Activated naive CD4-positive, alpha-beta T cell treated with anti-CD3 and anti-CD28 coated beads for 36 hours (primary cell): ENCODE measurements around the gene COP1. TPM values are rescaled to one million over a fixed set of nuclear protein-coding genes. Genes with fewer than 3 reads are reported as not detected.

Experiments
- CTCF ChIA-PET: fragments of 350-600 bp; sonication (Branson Sonifier 250); formaldehyde crosslinking; loops from one replicate; lab custom pipeline; 2021; ENCODE audit warnings: antibody characterized with exemption; lab: Charles Lee
- DNase-seq: peaks from one replicate; pipeline ENCODE4 v3.0.0-alpha.2; 2020
- H3K27ac Mint-ChIP-seq: one replicate; pipeline ENCODE4 v1.8.0; 2021; ENCODE audit warnings: mild to moderate bottlenecking, mixed read lengths
- H3K27me3 Mint-ChIP-seq: one replicate; pipeline ENCODE4 v1.8.0; 2021; ENCODE audit warnings: low read depth, mixed read lengths
- H3K36me3 Mint-ChIP-seq: one replicate; pipeline ENCODE4 v1.8.0; 2021; ENCODE audit warnings: low read depth, mixed read lengths
- H3K4me1 Mint-ChIP-seq: one replicate; pipeline ENCODE4 v1.8.0; 2021; ENCODE audit warnings: low read depth, mixed read lengths
- H3K4me3 Mint-ChIP-seq: one replicate; pipeline ENCODE4 v1.8.0; 2021; ENCODE audit warnings: mild to moderate bottlenecking, moderate library complexity, mixed read lengths
- H3K9me3 Mint-ChIP-seq: one replicate; pipeline ENCODE4 v1.8.0; 2021; ENCODE audit warnings: mixed read lengths
- intact Hi-C: fragments of 100-400 bp; cut with micrococcal nuclease; formaldehyde crosslinking; loops from one replicate; pipeline ENCODE4 v1.15.1; 2023
- total RNA-seq, 2 experiments: library from RNA; stranded (reverse); gene quantifications; one replicate each; pipeline ENCODE4 v1.2.3, GENCODE V29; 2021

The COP1 gene
- total RNA-seq, 2 experiments from 2014 or later, result 37.4 to 37.6 TPM

GRCh38 chr1:175933801-175934200 lies 273.3 kb downstream of the COP1 start:
- CTCF ChIA-PET, result no interaction called here
- H3K27me3 Mint-ChIP-seq, result no peaks in the 10 kb centered on the region
- no peak overlapping the region for H3K4me3 Mint-ChIP-seq

GRCh38 chr1:175927944-175928343 lies 279.1 kb downstream of the COP1 start:
- Mint-ChIP-seq H3K27me3 (no peaks in the 10 kb centered on the region), H3K36me3 (peaks cover 33% of the 10 kb centered on the region), H3K9me3 (peaks cover 30% of the 10 kb centered on the region), H3K27ac (no peak overlapping the region), H3K4me3 (no peak overlapping the region), H3K4me1 (no peaks in the 10 kb centered on the region)
- intact Hi-C loops, result no loop called here
- CTCF ChIA-PET, result interaction anchor here (0.6 kb wide), 1 partner anchor 513 kb away, joined by 5 read pairs; no protein-coding TSS in a partner anchor
- DNase-seq, result no peak

More at GRCh38 chr1:175933801-175934200, 273.3 kb downstream of the COP1 start:
- Mint-ChIP-seq H3K4me1 (no peaks in the 10 kb centered on the region), H3K36me3 (peaks cover 36% of the 10 kb centered on the region), H3K9me3 (peaks cover 18% of the 10 kb centered on the region), H3K27ac (no peak overlapping the region)
- intact Hi-C loops, result no loop called here
- no peak for DNase-seq

GRCh38 chr1:175922254-175922881 lies 284.7 kb downstream of the COP1 start:
- no peak for DNase-seq
- Mint-ChIP-seq H3K36me3 (peaks cover 40% of the 10 kb centered on the region), H3K9me3 (peaks cover 20% of the 10 kb centered on the region), H3K27ac (no peak overlapping the region), H3K4me3 (no peak overlapping the region), H3K27me3 (no peaks in the 10 kb centered on the region), H3K4me1 (no peaks in the 10 kb centered on the region)
- CTCF ChIA-PET, result no interaction called here
- intact Hi-C loops, result no loop called here

- peaks cover 30% of the 10 kb centered on the region for H3K36me3 Mint-ChIP-seq
- no peaks in the 10 kb centered on the region for H3K27me3 Mint-ChIP-seq
- H3K4me3 Mint-ChIP-seq, result no peak overlapping the region
- peaks cover 20% of the 10 kb centered on the region for H3K9me3 Mint-ChIP-seq
- DNase-seq, result no peak
- no peaks in the 10 kb centered on the region for H3K4me1 Mint-ChIP-seq
- intact Hi-C loops, result no loop called here
- CTCF ChIA-PET, result no interaction called here
- H3K27ac Mint-ChIP-seq, result no peak overlapping the region
These were observed 286.7 kb downstream of the COP1 start for GRCh38 chr1:175920381-175920780.

GRCh38 chr1:175919001-175919400 lies 288.1 kb downstream of the COP1 start:
- H3K4me3 Mint-ChIP-seq, result no peak overlapping the region
- no peak for DNase-seq
- CTCF ChIA-PET, result no interaction called here
- no peaks in the 10 kb centered on the region for H3K27me3 Mint-ChIP-seq
- H3K4me1 Mint-ChIP-seq, result no peaks in the 10 kb centered on the region
- peaks cover 25% of the 10 kb centered on the region for H3K36me3 Mint-ChIP-seq
- no peak overlapping the region for H3K27ac Mint-ChIP-seq
- intact Hi-C loops, result no loop called here
- peaks cover 17% of the 10 kb centered on the region for H3K9me3 Mint-ChIP-seq

- no peak overlapping the region for H3K27ac Mint-ChIP-seq
- peaks cover 23% of the 10 kb centered on the region for H3K36me3 Mint-ChIP-seq
- intact Hi-C loops, result no loop called here
- H3K4me3 Mint-ChIP-seq, result no peak overlapping the region
- H3K4me1 Mint-ChIP-seq, result no peaks in the 10 kb centered on the region
- no peaks in the 10 kb centered on the region for H3K27me3 Mint-ChIP-seq
- DNase-seq, result no peak
- CTCF ChIA-PET, result no interaction called here
- peaks cover 20% of the 10 kb centered on the region for H3K9me3 Mint-ChIP-seq
These were observed 288.7 kb downstream of the COP1 start for GRCh38 chr1:175918364-175918801.

GRCh38 chr1:175914115-175914514 lies 293.0 kb downstream of the COP1 start:
- intact Hi-C loops, result no loop called here
- H3K4me3 Mint-ChIP-seq, result no peak overlapping the region
- CTCF ChIA-PET, result no interaction called here
- no peaks in the 10 kb centered on the region for H3K27me3 Mint-ChIP-seq
- DNase-seq, result no peak
- no peaks in the 10 kb centered on the region for H3K4me1 Mint-ChIP-seq
- H3K27ac Mint-ChIP-seq, result no peak overlapping the region
- peaks cover 27% of the 10 kb centered on the region for H3K36me3 Mint-ChIP-seq
- H3K9me3 Mint-ChIP-seq, result peaks cover 50% of the 10 kb centered on the region

- Mint-ChIP-seq H3K36me3 (peaks cover 26% of the 10 kb centered on the region), H3K27ac (no peak overlapping the region), H3K4me1 (no peaks in the 10 kb centered on the region), H3K27me3 (no peaks in the 10 kb centered on the region), H3K9me3 (peaks cover 41% of the 10 kb centered on the region), H3K4me3 (no peak overlapping the region)
- intact Hi-C loops, result no loop called here
- CTCF ChIA-PET, result no interaction called here
- no peak for DNase-seq
These were observed 295.9 kb downstream of the COP1 start for GRCh38 chr1:175911138-175911537.

GRCh38 chr1:175906370-175906769 lies 300.7 kb downstream of the COP1 start:
- Mint-ChIP-seq H3K27ac (no peak overlapping the region), H3K4me3 (no peak overlapping the region), H3K36me3 (peaks cover 22% of the 10 kb centered on the region), H3K9me3 (peaks cover 16% of the 10 kb centered on the region), H3K4me1 (no peaks in the 10 kb centered on the region), H3K27me3 (no peaks in the 10 kb centered on the region)
- intact Hi-C loops, result no loop called here
- DNase-seq, result no peak
- CTCF ChIA-PET, result no interaction called here

- intact Hi-C loops, result no loop called here
- Mint-ChIP-seq H3K4me3 (no peak overlapping the region), H3K27ac (no peak overlapping the region), H3K36me3 (peaks cover 12% of the 10 kb centered on the region), H3K4me1 (no peaks in the 10 kb centered on the region), H3K9me3 (peaks cover 4% of the 10 kb centered on the region), H3K27me3 (no peaks in the 10 kb centered on the region)
- CTCF ChIA-PET, result no interaction called here
- DNase-seq, result no peak
These were observed 302.3 kb downstream of the COP1 start for GRCh38 chr1:175904808-175905207.

- CTCF ChIA-PET, result no interaction called here
- no peak overlapping the region for H3K4me3 Mint-ChIP-seq
- no peaks in the 10 kb centered on the region for H3K9me3 Mint-ChIP-seq
- no peaks in the 10 kb centered on the region for H3K27me3 Mint-ChIP-seq
- intact Hi-C loops, result no loop called here
- peaks cover 4% of the 10 kb centered on the region for H3K36me3 Mint-ChIP-seq
- H3K27ac Mint-ChIP-seq, result no peak overlapping the region
- DNase-seq, result no peak
- H3K4me1 Mint-ChIP-seq, result no peaks in the 10 kb centered on the region
These were observed 304.8 kb downstream of the COP1 start for GRCh38 chr1:175902281-175902680.

- no peak for DNase-seq
- CTCF ChIA-PET, result no interaction called here
- intact Hi-C loops, result no loop called here
- peaks cover 4% of the 10 kb centered on the region for H3K36me3 Mint-ChIP-seq
- no peaks in the 10 kb centered on the region for H3K4me1 Mint-ChIP-seq
- H3K27ac Mint-ChIP-seq, result no peak overlapping the region
- no peaks in the 10 kb centered on the region for H3K27me3 Mint-ChIP-seq
- no peak overlapping the region for H3K4me3 Mint-ChIP-seq
- H3K9me3 Mint-ChIP-seq, result no peaks in the 10 kb centered on the region
These were observed 305.8 kb downstream of the COP1 start for GRCh38 chr1:175901076-175901836.

GRCh38 chr1:175900171-175900570 lies 306.9 kb downstream of the COP1 start:
- Mint-ChIP-seq H3K4me3 (no peak overlapping the region), H3K27ac (no peak overlapping the region), H3K36me3 (peaks cover 4% of the 10 kb centered on the region), H3K9me3 (no peaks in the 10 kb centered on the region), H3K4me1 (no peaks in the 10 kb centered on the region), H3K27me3 (no peaks in the 10 kb centered on the region)
- DNase-seq, result no peak
- CTCF ChIA-PET, result no interaction called here
- intact Hi-C loops, result no loop called here
